HepG2 (cell line): ENCODE results near the gene WDR19. TPM values are rescaled to one million over a fixed set of nuclear protein-coding genes. Genes with fewer than 3 reads are reported as not detected.

Experiments used
- MEF2D ChIP-seq: sonication (generic); formaldehyde crosslinking; IDR thresholded peaks from 2 replicates; pipeline ENCODE4 v1.5.1; 2020; ENCODE audit warnings: mild to moderate bottlenecking, missing genetic modification reagents
- PRMT3 ChIP-seq: sonication (generic); formaldehyde crosslinking; IDR thresholded peaks from 2 replicates; pipeline ENCODE4 v1.8.1; 2022; ENCODE audit warnings: low read depth, mild to moderate bottlenecking, moderate library complexity, missing genetic modification reagents, borderline replicate concordance
- ZNF367 ChIP-seq: sonication (generic); formaldehyde crosslinking; IDR thresholded peaks from 2 replicates; pipeline ENCODE4 v1.4.0; 2020; ENCODE audit warnings: missing genetic modification reagents, borderline replicate concordance
- ZNF383 ChIP-seq: sonication (generic); formaldehyde crosslinking; IDR thresholded peaks from 2 replicates; pipeline ENCODE4 v1.4.0; 2020; ENCODE audit warnings: missing genetic modification reagents, mild to moderate bottlenecking, borderline replicate concordance
- ZNF496 ChIP-seq: sonication (generic); formaldehyde crosslinking; IDR thresholded peaks from 2 replicates; pipeline ENCODE4 v1.8.1; 2023; ENCODE audit warnings: mild to moderate bottlenecking, moderate library complexity, missing genetic modification reagents; ENCODE audit not compliant: insufficient replicate concordance
- polyA plus RNA-seq, 8 experiments: library from polyadenylated mRNA; depleted of rRNA in 3 of 8; stranded (reverse) in 7 of 8; unstranded in 1 of 8; fragments of >200 nt; fragmentation: Illumina TruSeq in 4 of 8; extraction: Trizol in 4 of 8; gene quantifications; 2 replicates each; pipeline versions ENCODE4 v1.2.1 to v1.2.3, GENCODE V29; 2011 to 2016; ENCODE audit warnings: low read depth in 4 of 8, missing spikeins in 1 of 8, mixed read lengths in 1 of 8; ENCODE audit not compliant: insufficient read depth in 1 of 8
- total RNA-seq, 5 experiments: library from RNA; depleted of rRNA; stranded (reverse); fragments of >200 nt; fragmentation: Illumina TruSeq; extraction: Trizol; gene quantifications; 2 replicates each; pipeline ENCODE4 v1.2.3, GENCODE V29; 2016; ENCODE audit warnings: low read depth in 1 of 5
- TF ChIP-seq, protein P1 (sequence below): sonication (generic); formaldehyde crosslinking; IDR thresholded peaks from 2 replicates; pipeline ENCODE4 v1.4.0; 2020; ENCODE audit warnings: mild to moderate bottlenecking, missing genetic modification reagents
- TF ChIP-seq, protein P2 (sequence below): sonication (generic); formaldehyde crosslinking; IDR thresholded peaks from 2 replicates; pipeline ENCODE4 v1.5.0; 2020; ENCODE audit warnings: mild to moderate bottlenecking, missing genetic modification reagents, borderline replicate concordance
- TF ChIP-seq, protein P3 (sequence below): sonication (generic); formaldehyde crosslinking; conservative IDR thresholded peaks from 2 replicates; pipeline ENCODE4 v1.8.1; 2023; ENCODE audit warnings: missing genetic modification reagents
- TF ChIP-seq, protein P4 (sequence below): sonication (generic); formaldehyde crosslinking; IDR thresholded peaks from 2 replicates; pipeline ENCODE4 v1.8.1; 2023; ENCODE audit warnings: mild to moderate bottlenecking, inconsistent platforms, moderate library complexity, missing genetic modification reagents, borderline replicate concordance
- TF ChIP-seq, protein P5 (sequence below): IDR thresholded peaks from 2 replicates; pipeline ENCODE4 v1.4.0; 2020; ENCODE audit warnings: mild to moderate bottlenecking, missing genetic modification reagents
- TF ChIP-seq, protein P6 (sequence below): sonication (generic); formaldehyde crosslinking; IDR thresholded peaks from 2 replicates; pipeline ENCODE4 v1.8.1; 2023; ENCODE audit warnings: missing genetic modification reagents, mild to moderate bottlenecking, borderline replicate concordance

WDR19 gene
- total and polyA plus RNA-seq, 2 of the 13 experiments (the other 11 are each of a cell fraction or from before 2014, with no cell fraction given): 22.9 to 34.1 TPM

DNA sequence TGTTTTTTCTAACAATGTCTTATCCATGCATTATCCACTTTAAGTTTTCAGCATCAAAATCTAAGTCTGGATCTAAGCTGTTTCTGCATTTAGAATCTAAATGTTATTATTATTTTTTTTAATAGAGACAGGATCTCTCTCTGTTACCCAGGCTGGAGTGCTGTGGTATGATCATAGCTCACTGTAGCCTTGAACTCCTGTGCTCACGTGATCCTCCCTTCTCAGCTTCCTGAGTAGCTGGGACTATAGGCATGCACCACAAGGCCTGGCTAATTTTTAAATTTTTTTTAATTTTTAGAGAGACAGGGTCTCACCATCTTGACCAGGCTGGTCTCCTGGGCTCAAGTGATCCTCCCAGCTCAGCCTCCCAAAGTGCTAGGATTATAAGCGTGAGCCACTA, 52.7 kb downstream of the WDR19 start (continued):
- TF ChIP-seq, protein P1, sequence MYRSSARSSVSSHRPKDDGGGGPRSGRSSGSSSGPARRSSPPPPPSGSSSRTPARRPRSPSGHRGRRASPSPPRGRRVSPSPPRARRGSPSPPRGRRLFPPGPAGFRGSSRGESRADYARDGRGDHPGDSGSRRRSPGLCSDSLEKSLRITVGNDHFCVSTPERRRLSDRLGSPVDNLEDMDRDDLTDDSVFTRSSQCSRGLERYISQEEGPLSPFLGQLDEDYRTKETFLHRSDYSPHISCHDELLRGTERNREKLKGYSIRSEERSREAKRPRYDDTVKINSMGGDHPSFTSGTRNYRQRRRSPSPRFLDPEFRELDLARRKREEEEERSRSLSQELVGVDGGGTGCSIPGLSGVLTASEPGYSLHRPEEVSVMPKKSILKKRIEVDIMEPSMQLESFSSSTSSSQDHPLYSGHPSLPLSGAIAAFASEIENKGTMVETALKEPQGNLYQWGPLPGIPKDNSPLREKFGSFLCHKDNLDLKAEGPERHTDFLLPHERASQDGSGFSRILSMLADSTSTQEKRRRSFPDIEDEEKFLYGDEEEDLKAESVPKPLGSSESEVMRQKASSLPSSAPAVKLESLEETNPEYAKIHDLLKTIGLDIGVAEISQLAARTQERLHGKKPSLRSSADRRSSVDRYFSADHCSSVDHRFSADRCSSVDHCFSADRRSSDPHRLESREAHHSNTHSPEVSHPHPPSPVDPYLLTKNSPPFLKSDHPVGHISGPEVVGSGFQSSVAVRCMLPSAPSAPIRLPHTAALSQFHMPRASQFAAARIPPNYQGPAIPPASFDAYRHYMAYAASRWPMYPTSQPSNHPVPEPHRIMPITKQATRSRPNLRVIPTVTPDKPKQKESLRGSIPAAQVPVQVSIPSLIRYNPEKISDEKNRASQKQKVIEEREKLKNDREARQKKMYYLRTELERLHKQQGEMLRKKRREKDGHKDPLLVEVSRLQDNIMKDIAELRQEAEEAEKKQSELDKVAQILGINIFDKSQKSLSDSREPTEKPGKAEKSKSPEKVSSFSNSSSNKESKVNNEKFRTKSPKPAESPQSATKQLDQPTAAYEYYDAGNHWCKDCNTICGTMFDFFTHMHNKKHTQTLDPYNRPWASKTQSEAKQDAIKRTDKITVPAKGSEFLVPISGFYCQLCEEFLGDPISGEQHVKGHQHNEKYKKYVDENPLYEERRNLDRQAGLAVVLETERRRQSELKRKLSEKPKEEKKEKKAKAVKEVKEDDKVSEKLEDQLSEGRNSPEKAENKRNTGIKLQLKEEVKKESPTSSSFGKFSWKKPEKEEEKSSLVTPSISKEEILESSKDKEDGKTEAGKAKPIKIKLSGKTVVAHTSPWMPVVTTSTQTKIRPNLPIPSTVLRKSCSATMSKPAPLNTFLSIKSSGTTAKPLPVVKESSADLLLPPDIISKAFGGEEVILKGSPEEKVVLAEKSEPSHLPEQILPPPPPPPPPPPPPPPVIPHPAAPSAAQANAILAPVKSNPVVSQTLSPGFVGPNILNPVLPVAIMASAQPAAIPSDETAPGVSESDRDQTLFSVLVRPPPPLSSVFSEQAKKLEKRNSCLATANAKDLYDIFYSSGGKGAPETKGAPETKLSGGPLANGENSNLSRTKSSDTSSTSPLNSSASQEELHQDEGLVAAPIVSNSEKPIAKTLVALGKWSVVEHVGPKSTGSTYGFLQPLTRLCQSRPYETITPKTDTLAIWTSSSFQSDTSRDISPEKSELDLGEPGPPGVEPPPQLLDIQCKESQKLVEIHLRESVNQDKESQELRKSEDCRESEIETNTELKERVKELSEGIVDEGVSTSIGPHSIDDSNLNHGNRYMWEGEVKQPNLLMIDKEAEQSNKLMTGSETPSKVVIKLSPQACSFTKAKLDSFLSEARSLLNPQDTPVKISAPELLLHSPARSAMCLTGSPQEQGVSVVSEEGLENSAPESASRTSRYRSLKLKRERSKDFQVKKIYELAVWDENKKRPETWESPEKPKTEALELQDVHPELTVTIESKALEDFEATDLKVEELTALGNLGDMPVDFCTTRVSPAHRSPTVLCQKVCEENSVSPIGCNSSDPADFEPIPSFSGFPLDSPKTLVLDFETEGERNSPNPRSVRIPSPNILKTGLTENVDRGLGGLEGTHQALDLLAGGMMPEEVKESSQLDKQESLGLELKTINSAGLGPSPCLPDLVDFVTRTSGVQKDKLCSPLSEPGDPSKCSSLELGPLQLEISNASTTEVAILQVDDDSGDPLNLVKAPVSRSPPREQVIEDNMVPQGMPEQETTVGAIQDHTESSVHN: no peak
- no peak for TF ChIP-seq PRMT3 (CRISPR knock-in tag)
- no peak for TF ChIP-seq ZNF367 (CRISPR knock-in tag)
- TF ChIP-seq ZNF383 (CRISPR knock-in tag): no peak
- TF ChIP-seq, protein P2, sequence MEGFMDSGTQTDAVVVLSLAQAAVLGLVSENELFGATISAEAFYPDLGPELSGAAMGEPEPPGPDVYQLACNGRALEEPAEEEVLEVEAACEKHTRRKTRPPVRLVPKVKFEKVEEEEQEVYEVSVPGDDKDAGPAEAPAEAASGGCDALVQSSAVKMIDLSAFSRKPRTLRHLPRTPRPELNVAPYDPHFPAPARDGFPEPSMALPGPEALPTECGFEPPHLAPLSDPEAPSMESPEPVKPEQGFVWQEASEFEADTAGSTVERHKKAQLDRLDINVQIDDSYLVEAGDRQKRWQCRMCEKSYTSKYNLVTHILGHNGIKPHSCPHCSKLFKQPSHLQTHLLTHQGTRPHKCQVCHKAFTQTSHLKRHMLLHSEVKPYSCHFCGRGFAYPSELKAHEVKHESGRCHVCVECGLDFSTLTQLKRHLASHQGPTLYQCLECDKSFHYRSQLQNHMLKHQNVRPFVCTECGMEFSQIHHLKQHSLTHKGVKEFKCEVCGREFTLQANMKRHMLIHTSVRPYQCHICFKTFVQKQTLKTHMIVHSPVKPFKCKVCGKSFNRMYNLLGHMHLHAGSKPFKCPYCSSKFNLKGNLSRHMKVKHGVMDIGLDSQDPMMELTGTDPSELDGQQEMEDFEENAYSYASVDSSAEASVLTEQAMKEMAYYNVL (CRISPR knock-in tag): no peak
- TF ChIP-seq, protein P3, sequence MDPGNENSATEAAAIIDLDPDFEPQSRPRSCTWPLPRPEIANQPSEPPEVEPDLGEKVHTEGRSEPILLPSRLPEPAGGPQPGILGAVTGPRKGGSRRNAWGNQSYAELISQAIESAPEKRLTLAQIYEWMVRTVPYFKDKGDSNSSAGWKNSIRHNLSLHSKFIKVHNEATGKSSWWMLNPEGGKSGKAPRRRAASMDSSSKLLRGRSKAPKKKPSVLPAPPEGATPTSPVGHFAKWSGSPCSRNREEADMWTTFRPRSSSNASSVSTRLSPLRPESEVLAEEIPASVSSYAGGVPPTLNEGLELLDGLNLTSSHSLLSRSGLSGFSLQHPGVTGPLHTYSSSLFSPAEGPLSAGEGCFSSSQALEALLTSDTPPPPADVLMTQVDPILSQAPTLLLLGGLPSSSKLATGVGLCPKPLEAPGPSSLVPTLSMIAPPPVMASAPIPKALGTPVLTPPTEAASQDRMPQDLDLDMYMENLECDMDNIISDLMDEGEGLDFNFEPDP (CRISPR knock-in tag): no peak
- TF ChIP-seq ZNF496: no peak
- TF ChIP-seq, protein P4, sequence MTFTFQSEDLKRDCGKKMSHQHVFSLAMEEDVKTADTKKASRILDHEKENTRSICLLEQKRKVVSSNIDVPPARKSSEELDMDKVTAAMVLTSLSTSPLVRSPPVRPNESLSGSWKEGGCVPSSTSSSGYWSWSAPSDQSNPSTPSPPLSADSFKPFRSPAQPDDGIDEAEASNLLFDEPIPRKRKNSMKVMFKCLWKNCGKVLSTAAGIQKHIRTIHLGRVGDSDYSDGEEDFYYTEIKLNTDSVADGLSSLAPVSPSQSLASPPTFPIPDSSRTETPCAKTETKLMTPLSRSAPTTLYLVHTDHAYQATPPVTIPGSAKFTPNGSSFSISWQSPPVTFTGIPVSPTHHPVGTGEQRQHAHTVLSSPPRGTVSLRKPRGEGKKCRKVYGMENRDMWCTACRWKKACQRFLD: no peak
- TF ChIP-seq, protein P5, sequence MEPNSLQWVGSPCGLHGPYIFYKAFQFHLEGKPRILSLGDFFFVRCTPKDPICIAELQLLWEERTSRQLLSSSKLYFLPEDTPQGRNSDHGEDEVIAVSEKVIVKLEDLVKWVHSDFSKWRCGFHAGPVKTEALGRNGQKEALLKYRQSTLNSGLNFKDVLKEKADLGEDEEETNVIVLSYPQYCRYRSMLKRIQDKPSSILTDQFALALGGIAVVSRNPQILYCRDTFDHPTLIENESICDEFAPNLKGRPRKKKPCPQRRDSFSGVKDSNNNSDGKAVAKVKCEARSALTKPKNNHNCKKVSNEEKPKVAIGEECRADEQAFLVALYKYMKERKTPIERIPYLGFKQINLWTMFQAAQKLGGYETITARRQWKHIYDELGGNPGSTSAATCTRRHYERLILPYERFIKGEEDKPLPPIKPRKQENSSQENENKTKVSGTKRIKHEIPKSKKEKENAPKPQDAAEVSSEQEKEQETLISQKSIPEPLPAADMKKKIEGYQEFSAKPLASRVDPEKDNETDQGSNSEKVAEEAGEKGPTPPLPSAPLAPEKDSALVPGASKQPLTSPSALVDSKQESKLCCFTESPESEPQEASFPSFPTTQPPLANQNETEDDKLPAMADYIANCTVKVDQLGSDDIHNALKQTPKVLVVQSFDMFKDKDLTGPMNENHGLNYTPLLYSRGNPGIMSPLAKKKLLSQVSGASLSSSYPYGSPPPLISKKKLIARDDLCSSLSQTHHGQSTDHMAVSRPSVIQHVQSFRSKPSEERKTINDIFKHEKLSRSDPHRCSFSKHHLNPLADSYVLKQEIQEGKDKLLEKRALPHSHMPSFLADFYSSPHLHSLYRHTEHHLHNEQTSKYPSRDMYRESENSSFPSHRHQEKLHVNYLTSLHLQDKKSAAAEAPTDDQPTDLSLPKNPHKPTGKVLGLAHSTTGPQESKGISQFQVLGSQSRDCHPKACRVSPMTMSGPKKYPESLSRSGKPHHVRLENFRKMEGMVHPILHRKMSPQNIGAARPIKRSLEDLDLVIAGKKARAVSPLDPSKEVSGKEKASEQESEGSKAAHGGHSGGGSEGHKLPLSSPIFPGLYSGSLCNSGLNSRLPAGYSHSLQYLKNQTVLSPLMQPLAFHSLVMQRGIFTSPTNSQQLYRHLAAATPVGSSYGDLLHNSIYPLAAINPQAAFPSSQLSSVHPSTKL (CRISPR knock-in tag): peak; percentile 17; the same call in 1 of the 2 replicates
- TF ChIP-seq MEF2D: no peak
- TF ChIP-seq, protein P6, sequence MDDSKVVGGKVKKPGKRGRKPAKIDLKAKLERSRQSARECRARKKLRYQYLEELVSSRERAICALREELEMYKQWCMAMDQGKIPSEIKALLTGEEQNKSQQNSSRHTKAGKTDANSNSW (CRISPR knock-in tag): no peak
